Dedifferentiated amniotic fluid mesenchymal stem cell (primary cell): ENCODE measurements around the gene GOLGA6L1.
"Not testable (repeated sequence)": the region's sequence is repeated elsewhere in the genome, so short reads cannot be mapped to it uniquely, and the experiment has no call there.

Experiments
- DNase-seq: peaks from one replicate; pipeline ENCODE4 v3.0.0-alpha.2; 2016; ENCODE audit errors: extremely low spot score

The GOLGA6L1 gene

DNA sequence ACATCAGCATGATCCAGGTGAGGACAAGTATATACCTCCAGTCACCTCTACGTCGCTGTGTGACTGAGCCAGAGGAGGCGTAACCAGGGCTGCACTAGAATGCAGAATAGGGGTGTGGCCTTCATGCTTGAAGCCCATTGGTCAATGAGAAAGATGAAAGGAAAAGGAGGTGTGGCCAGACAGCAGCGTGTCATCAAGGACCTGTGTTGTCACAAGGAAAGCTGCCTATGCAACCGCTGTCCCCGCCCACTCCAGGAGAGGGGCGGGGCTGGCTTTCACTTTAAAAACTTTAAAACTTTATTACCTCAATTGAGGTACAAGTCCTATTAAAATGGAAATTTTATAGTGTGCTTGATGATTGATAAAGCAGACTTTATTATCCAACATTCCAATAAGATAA is at the start of gene GOLGA6L1:
GOLGA6L1 (minus strand) TSS at position 101 of the 400 bp plus-strand sequence; CDS start at position 10, 91 bp downstream.
- not testable (repeated sequence) for DNase-seq

GRCh38 chr15:23181201-23181600 is 44.6 kb upstream of the GOLGA6L1 start:
- DNase-seq = not testable (repeated sequence)

GRCh38 chr15:23180547-23180927 is 43.9 kb upstream of the GOLGA6L1 start:
- DNase-seq = not testable (repeated sequence)

DNA sequence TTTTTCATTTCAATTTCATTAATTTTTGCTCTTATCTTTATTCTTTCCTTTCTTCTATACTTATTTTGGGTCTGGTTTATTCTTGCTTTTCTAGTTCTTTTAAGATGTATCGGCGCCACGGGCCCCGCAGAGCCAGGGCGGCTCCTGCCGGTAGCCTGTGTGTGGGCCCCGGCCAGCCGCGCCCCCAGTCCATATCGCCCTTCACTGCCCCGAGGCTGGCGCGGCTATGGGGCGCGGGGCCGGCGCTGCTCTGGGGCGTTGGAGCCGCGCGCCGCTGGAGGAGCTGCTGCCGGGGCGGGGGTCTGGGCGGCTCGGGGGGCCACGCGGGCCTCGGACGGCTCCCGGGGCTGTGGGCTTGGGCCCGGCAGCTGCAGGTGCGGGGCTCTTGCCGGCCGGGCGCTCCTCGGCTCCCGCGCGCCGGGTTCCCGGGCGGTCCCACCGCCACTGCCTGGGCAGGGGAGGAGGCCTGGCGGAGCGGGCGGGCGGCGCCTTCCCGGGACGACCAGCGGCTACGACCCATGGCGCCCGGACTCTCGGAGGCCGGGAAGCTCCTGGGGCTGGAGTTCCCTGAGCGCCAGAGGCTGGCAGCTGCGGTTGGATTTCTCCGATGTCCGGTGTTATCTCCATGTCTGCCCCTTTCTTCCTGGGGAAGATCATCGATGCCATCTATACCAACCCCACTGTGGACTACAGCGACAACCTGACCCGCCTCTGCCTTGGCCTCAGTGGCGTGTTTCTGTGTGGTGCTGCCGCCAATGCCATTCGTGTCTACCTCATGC is 43.3 kb upstream of the GOLGA6L1 start:
- not testable (repeated sequence) for DNase-seq

DNA sequence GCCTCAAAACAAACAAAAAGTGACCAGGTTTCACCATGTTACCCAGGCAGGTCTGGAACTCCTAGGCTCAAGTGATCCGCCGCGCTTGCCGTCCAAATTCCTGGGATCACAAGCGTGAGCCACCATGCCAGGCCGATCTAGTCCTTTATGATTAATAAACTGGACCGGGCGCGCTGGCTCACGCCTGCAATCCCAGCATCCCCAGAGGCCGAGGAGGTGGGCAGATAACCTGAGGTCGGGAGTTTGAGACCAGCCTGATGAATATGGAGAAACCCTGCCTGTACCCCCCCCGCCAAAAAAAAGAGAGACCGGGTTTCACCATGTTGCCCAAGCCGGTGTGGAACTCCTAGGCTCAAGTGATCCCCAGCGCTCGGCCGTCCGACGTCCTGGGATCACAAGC is 40.1 kb upstream of the GOLGA6L1 start:
- DNase-seq = peak; percentile 2

- not testable (repeated sequence) for DNase-seq
Measured at GRCh38 chr15:23175606-23176005, 39.0 kb upstream of the GOLGA6L1 start.

- DNase-seq = not testable (repeated sequence)
Measured at GRCh38 chr15:23174609-23175140, 38.1 kb upstream of the GOLGA6L1 start.

- not testable (repeated sequence) for DNase-seq
Measured at GRCh38 chr15:23132787-23133186, 3.8 kb downstream of the GOLGA6L1 start.

- DNase-seq = no peak
Measured at GRCh38 chr15:23118208-23118607, 18.4 kb downstream of the GOLGA6L1 start.

- DNase-seq = no peak
Measured at GRCh38 chr15:23095796-23096195, 40.8 kb downstream of the GOLGA6L1 start.

GRCh38 chr15:23083115-23083514 is 53.5 kb downstream of the GOLGA6L1 start:
- DNase-seq = no peak

- not testable (repeated sequence) for DNase-seq
Measured at GRCh38 chr15:23081996-23082737, 54.5 kb downstream of the GOLGA6L1 start.

DNA sequence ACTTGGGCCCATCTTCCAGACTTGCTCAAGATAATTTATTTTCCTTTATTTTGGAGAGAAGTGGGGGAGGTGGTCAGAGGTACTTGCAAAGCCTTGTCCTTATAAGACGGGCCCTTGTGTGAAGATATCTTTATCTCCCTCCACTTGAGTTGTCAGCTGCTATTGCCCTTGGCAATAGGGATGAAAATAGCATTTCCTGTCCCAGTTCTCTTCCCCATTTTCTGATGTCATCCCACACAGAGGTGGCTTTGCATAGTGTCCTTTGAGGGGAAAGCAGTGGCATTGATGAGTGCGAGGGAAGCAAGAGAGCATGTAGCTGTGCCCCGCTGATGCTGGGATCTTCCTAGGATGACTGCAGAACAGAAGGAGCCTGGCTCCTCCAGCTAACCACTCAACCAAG is 55.4 kb downstream of the GOLGA6L1 start:
- DNase-seq = no peak

GRCh38 chr15:23079766-23080165 is 56.9 kb downstream of the GOLGA6L1 start:
- no peak for DNase-seq
